T-helper 2 cell (primary cell): ENCODE measurements around the gene FITM1.
A peak's percentile ranks its signal among the peaks of the same experiment; 100 is the strongest.

Source experiments
- DNase-seq, 5 experiments: peaks; one replicate each; pipeline versions ENCODE4 v3.0.0 to v3.0.0-alpha.2; 2012 to 2022

The FITM1 gene

DNA sequence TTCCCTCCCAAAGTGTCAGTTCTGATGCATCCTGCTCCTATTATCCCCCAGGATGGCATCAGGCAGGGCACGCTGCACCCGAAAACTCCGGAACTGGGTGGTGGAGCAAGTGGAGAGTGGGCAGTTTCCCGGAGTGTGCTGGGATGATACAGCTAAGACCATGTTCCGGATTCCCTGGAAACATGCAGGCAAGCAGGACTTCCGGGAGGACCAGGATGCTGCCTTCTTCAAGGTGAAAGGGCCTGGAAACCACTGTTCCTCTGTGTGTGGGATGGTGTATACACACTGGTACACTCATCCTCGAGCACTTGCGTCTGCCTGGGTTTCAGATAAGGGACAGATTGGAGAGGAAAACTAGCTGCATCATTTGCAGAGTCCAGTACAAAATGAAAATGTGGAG lies 31.6 kb downstream of the FITM1 start:
- DNase-seq = peak in 1 of 5 experiments; percentile 37

DNA sequence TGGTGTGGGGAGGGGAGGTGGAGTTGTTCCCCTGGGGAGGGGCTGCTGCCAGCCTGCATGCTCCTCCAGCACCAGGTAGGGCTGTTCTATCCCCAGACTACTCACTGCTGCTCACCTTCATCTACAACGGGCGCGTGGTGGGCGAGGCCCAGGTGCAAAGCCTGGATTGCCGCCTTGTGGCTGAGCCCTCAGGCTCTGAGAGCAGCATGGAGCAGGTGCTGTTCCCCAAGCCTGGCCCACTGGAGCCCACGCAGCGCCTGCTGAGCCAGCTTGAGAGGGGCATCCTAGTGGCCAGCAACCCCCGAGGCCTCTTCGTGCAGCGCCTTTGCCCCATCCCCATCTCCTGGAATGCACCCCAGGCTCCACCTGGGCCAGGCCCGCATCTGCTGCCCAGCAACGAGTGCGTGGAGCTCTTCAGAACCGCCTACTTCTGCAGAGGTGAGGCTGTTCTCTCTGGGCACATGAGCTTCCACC lies 34.1 kb downstream of the FITM1 start:
- DNase-seq = no peak

DNA sequence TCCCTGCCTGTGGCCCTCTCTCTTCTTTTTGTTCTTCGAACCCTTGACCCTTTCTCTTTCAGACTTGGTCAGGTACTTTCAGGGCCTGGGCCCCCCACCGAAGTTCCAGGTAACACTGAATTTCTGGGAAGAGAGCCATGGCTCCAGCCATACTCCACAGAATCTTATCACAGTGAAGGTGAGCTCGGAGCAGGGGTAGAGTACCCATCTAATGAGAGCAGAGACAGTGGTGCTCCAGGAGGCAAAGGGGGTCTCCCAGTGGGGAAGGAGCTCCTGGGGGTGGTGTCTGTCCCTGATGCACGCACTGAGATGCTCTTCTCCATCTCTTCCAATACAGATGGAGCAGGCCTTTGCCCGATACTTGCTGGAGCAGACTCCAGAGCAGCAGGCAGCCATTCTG lies 35.3 kb downstream of the FITM1 start:
- DNase-seq = no peak

DNA sequence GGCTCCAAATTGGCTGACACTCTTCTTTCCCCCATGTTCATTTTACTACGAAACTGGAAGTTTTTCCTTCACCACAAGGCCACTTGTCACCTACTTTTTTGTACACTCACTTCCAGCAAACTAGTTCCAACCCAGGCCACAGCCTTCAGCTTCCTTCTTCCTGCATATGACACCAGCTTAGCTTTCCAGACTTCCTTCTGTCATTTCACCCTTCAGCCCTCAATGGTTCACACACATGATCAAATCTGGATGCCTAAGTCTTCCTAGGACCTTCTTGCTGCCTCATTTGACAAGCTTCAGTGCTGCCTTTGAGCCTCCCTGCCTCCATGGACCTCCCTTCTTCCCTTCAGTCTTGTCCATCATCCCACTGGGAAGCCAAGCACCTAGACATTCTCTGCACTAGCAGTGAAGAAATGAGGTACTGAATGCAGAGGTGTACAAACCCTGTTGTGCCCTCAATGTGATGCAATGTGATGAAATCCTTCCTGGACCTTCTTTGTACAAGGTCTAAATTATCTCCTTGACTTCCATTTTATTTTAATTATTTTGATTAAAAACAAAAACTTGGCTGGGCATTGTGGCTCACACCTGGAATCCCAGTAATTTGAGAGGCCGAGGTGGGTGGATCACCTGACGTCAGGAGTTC lies 37.1 kb downstream of the FITM1 start:
- DNase-seq = no peak

DNA sequence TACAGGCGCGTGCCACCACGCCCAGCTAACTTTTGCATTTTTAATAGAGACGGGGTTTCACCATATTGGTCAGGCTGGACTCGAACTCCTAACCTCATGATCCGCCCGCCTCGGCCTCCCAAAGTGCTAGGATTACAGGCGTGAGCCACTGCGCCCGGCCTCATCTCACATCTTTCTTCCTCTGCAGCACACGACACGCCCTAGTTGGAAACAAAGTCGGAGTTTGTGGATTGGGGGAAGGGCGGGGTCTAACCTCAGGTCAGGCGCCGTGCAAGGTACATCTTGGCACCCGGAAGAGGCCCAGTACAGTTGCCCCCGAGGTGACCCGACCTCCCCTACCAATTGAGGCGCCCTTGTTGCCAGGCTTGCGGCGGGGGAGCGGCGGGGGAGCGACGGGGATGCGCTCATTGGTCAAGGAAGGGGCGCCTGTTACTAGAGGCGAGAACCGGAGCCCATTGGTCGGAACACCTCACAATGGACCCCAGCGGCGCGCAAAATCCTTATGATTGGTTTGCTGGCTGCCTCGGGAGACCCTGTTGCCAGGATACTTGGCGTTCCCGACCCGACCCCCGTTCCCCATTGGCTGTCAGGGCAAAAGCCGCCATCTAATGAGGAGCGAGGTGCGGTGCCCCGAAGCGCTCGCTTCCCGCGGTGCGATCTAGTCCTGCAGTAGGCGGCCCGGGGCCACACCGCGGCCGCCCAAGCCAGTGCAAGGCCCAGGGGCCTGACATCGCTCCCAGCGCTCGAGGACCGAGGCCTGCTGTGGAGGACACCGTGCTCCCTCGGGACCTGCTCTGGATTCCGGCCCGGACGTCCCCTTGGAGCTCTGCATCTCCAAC lies 41.2 kb downstream of the FITM1 start, which contains the start of gene REC8:
Gene REC8 (plus strand): TSS at position 659 of the 839 bp plus-strand sequence. CDS start 473 bp downstream, outside the sequence.
- DNase-seq = peak; percentile 41 to 81 (median 67)

DNA sequence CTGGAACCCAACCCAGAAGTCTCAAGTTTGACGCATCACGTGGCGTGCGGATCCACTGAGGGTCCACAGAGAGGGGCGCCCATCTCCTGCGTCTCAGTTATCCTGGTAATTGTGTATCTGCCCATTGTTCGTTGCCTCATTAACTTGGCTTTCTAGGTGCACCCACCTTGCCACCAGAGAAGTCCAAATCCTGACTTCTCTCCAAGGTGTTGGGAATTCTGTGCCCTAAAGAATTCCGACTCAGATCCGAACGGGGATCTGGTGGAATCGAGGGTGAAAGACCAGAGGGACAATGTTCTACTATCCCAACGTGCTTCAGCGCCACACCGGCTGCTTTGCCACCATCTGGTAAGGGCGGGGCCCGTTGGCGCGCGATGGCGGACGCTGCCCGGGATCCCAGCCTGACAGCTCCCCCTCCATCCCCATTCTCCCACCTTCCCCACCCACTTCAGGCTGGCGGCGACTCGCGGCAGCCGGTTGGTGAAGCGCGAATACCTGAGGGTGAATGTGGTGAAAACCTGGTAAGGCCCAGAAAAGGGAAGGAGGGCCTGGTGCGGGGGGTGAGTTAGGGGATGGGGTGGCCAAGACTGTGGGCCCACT lies 41.9 kb downstream of the FITM1 start:
- DNase-seq = no peak

DNA sequence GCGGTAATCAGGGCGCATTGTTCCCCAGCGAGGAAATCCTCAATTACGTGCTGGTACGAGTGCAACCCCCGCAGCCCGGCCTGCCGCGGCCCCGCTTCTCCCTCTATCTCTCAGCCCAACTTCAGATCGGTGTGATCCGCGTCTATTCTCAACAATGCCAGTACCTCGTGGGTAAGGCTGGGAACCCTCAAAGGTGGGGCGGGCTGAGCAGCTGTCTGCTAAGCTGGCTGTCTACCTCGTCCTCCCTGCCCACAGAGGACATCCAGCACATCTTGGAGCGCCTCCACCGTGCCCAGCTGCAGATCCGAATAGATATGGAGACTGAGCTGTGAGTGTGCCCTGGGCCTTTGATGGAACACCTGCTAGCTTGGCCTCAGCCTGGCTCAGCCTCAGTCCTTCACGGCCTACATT lies 42.4 kb downstream of the FITM1 start:
- DNase-seq = no peak

DNA sequence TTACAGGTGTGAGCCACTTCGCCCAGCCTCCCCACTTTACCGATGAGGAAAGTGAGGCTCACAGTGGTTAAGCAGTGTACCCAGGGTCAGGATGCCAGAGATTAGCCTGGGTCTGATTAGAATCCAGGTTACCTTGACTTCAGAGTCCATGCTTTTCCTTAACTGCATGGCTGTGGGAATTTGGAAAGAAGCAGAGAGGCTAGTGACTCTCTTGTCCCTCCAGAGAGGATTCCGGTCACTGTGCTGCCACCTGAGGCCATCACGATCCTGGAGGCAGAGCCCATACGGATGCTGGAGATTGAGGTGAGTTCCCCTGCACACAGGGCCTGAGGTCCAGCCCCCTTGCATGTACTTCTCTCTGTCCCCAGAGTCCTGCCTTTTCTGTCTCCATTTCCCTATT lies 46.1 kb downstream of the FITM1 start:
- no peak for DNase-seq

DNA sequence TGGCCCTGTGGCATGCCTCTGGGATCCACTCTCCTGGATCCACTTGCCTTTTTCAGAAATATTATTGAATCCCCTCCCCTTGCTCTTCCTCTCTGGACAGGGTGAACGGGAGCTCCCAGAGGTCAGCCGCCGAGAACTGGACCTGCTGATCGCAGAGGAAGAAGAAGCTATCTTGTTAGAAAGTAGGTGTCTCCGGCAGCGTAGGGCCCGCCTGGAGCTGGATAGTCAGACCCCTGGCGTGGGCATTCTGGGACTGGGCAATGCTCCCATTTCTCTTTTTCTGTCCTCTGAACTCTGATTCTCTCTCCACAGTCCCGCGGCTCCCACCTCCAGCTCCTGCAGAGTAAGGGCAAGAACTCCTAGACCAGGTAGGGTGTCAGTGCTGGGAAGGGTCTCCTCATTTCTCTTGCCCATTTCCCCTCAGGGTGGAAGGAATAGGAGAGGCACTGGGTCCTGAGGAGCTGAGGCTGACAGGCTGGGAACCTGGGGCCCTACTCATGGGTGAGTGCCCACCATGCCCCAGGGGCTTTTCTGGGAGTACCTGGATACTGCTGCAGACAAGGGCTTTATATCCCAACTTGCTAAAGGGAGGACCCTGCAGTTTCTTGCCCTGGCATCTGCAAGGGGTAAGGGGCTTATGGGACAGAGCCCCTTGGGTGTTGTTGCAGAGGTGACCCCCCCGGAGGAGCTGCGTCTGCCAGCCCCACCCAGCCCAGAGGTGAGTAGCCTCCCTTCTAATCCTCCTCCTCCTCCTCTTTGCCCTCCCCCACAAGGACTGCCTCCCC lies 46.8 kb downstream of the FITM1 start:
- no peak for DNase-seq

DNA sequence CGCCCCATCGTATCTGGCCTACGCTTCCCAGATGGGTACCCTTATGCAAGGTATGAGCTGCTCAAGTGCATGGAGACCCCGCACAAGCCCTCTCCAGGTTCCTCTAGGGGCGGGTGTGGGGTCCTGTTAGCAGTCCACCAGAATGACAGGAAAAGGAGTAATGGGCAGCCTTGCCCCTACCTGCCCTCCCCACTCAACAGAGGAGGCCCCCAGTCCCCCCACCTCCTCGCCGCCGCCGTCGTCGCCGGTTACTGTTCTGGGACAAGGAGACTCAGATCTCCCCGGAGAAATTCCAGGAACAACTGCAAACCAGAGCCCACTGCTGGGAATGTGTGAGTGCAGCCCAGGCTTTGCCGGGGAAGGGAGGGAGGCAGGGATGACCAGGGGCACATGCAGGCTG lies 47.4 kb downstream of the FITM1 start:
- no peak for DNase-seq

DNA sequence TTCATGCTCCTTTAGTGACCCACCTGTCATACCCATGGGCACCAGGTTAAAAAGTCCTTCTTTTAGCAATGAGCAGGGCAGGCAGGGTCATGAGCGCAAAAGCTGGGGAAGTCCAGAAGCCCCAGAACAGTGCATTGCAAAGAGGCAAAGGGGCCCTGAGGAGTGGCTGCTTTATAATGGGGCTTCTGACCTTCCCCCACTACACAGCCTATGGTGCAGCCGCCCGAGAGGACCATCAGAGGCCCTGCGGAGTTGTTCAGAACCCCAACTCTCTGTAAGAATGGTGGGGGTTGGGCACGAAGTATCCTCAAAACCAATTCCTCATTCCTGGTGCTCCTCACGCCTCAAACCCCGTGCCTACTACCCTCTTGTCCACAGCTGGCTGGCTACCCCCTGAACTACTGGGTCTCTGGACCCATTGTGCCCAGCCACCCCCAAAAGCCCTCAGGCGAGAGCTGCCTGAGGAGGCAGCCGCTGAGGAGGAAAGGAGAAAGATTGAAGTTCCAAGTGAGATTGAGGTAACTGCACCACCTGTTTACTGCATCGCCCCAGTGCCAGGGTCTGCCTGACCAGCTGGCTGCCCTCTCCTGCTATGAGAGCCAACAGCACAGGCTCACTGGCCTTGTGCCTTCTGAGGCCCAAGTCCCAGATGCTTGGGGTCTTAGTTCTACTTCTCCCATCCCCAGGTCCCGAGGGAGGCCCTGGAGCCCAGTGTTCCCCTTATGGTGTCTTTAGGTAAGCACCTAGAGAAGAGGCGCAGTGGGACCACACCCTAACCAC lies 48.1 kb downstream of the FITM1 start:
- no peak for DNase-seq

DNA sequence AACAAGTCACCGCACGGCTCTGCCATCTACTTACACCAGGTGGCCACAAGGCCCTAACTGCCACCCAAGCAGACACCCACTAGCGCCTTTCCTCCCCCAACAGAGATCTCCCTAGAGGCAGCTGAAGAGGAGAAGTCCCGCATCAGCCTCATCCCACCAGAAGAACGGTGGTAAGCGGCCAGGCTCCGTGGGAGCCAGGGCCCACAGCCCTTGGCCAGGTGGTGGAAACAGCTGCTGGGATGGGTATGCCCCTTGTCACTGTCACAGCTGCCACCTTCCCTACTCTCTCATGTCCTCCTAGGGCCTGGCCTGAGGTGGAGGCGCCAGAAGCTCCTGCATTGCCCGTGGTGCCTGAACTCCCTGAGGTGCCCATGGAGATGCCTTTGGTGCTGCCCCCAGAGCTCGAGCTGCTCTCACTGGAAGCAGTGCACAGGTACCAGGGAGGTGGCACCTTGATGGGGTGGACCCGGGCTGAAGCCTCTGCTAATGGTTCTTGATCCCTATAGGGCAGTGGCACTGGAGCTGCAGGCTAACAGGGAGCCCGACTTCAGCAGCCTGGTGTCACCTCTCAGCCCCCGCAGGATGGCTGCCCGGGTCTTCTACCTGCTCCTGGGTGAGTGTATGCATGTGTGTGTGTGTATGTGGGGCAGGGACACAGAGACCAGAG lies 49.0 kb downstream of the FITM1 start:
- no peak for DNase-seq

DNA sequence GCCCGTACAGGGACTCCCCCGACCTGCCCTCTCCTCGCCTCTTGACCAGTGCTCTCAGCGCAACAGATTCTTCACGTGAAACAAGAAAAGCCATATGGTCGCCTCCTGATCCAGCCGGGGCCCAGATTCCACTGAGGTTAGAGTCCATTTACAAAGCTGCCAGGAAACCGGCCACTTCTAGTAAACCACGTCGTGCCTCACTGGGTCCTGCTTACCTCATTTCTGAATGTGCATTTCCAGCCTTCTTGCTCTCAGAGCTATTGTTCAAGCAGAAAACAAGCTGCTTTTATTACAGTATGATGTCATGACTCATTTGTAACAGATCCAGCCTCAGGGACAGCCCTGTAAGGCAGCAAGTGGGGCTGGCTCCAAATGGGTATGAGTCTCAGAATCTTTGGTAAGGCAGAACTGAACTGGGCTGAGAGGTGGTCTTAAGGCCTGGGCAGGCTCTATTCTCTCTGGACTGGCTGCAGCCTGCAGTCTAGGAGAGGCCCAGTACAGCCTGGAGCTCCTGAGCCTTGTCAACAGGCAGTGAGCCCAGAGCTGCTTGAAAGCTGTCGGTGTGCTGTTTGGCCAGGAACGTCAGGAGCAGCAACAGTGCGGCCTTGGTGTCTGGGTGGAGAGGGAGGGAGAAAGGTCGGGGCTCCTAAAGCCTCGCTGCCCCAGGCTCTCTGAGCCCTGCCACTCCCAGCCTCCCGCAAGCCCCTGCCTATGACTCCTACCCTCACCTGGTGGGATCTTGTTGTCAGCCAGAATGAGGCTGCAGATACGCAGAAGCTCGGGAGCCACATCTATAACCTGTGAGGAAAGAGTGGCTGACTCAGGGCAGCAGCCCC lies 49.7 kb downstream of the FITM1 start:
- DNase-seq = no peak

DNA sequence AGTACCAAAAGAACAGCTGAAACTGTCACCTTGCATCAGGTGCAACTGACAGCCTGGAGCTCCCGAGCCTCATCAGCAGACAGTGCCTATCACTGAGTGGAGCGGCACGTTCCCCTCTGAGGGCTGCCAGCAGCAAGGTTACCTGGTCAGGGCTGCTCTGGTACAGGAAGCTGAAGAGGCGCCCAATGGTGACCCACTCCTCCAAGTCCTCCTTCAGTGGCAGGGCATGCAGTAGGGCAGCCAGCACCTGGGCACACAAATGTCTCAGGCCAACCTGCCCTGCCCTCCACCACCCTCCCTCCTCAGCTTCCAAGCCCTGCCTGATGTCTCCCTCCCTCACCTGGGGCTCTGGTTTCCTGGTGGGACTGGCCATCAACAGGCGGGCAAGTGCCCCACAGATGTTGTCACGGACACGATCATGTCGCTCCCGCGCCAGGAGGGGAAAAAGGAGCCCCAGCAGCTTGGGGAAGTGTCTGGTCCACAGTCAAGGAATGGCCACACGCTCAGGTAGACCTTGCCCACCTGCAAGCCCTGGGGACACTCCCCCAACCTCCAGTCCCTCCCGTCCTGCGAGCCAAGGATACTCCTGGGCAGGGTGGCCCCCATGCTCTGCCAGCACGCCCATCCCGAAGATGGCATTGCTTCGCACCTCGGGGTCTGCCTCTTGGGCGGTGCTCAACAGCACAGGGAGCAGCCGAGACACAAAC lies 51.1 kb downstream of the FITM1 start:
- no peak for DNase-seq
